Smooth muscle cell (in vitro differentiated cells): ENCODE measurements around the gene LORICRIN. TPM values are rescaled to one million over a fixed set of nuclear protein-coding genes. Genes with fewer than 3 reads are reported as not detected.

Experiments used
- DNase-seq: peaks from one replicate; lab custom pipeline; 2025; ENCODE audit not compliant: unreplicated experiment; lab: John Stamatoyannopoulos, UW
- H2AFZ ChIP-seq: fragments of 200-600 bp; sonication (generic); 2 replicates; pipeline ENCODE4 v1.6.0; 2016; ENCODE audit warnings: antibody characterized with exemption, low read depth, mild to moderate bottlenecking
- H3F3A ChIP-seq: fragments of 200-600 bp; sonication (generic); 2 replicates; pipeline ENCODE4 v1.6.0; 2017; ENCODE audit warnings: antibody characterized with exemption, low read depth
- H3K27ac ChIP-seq: fragments of 200-600 bp; sonication (generic); 2 replicates; pipeline ENCODE4 v1.5.1; 2016; ENCODE audit warnings: low read depth, mild to moderate bottlenecking
- H3K27me3 ChIP-seq: fragments of 200-600 bp; sonication (generic); 2 replicates; pipeline ENCODE4 v1.6.1; 2016; ENCODE audit warnings: low read depth, mild to moderate bottlenecking
- H3K36me3 ChIP-seq: fragments of 200-600 bp; sonication (generic); 2 replicates; pipeline ENCODE4 v1.5.1; 2016; ENCODE audit warnings: low read depth
- H3K4me1 ChIP-seq: fragments of 200-600 bp; sonication (generic); 2 replicates; pipeline ENCODE4 v1.5.1; 2016; ENCODE audit warnings: low read depth
- H3K4me2 ChIP-seq: fragments of 200-600 bp; sonication (generic); 2 replicates; pipeline ENCODE4 v1.6.0; 2016; ENCODE audit warnings: mild to moderate bottlenecking
- H3K4me3 ChIP-seq: fragments of 200-600 bp; sonication (generic); 2 replicates; pipeline ENCODE4 v1.5.1; 2016; ENCODE audit warnings: mild to moderate bottlenecking
- H3K79me2 ChIP-seq: fragments of 200-600 bp; sonication (generic); 2 replicates; pipeline ENCODE4 v1.6.0; 2016; ENCODE audit warnings: low read depth, mild to moderate bottlenecking
- H3K9ac ChIP-seq: fragments of 200-600 bp; sonication (generic); 2 replicates; pipeline ENCODE4 v1.6.0; 2016; ENCODE audit warnings: low read depth
- H3K9me3 ChIP-seq: fragments of 200-600 bp; sonication (generic); replicated peaks from 2 replicates; pipeline ENCODE4 v1.5.1; 2016; ENCODE audit warnings: low read depth
- H4K20me1 ChIP-seq: fragments of 200-600 bp; sonication (generic); 2 replicates; pipeline ENCODE4 v1.6.0; 2016; ENCODE audit warnings: low read depth
- WGBS: methylation state at CpG from one replicate; pipeline ENCODE4 v1.1.7; 2016; ENCODE audit warnings: low lambda C conversion rate; 5-methylcytosine and 5-hydroxymethylcytosine counted together
- polyA plus RNA-seq: library from polyadenylated mRNA; unstranded; fragments of >200 nt; fragmentation: Nextera tagmentation; extraction: Ambion mirVana; gene quantifications from 2 replicates; pipeline ENCODE4 v1.2.1, GENCODE V29; 2016
- total RNA-seq: library from RNA; depleted of rRNA; stranded (reverse); fragments of >200 nt; gene quantifications from 2 replicates; pipeline ENCODE4 v1.2.3, GENCODE V29; 2014
- TF ChIP-seq, protein P1 (sequence below): fragments of 200-600 bp; sonication (generic); IDR thresholded peaks from 2 replicates; pipeline ENCODE4 v1.5.1; 2017; ENCODE audit warnings: borderline replicate concordance, mild to moderate bottlenecking, antibody characterized with exemption; ENCODE audit not compliant: insufficient read depth, poor library complexity, severe bottlenecking

LORICRIN gene
- total and polyA plus RNA-seq, 2 experiments from 2014 or later: not detected

DNA sequence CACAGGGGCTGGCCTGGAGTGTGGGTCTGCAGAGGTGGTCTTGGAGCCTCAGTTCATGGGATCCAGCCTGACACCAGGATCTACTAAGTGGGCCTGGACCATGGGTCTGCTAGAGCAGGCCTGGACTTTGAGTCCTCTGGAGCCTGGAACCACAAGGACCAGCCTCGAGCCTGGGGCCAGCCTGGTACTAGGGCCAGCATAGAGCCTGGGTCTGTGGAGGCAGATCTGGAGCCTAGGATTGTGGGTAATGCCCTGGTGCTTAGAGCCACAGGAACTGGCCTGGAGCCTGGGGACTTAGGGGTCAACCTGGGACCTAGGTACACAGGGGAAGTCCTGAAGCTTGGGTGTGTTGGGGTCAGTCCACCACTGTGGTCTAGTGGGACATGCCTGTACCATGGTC lies 12.7 kb downstream of the LORICRIN start:
- H3K9ac ChIP-seq: no peak overlapping the region
- WGBS: 54% methylated on average over 1 of the region's 1 CpG
- TF ChIP-seq, protein P1, sequence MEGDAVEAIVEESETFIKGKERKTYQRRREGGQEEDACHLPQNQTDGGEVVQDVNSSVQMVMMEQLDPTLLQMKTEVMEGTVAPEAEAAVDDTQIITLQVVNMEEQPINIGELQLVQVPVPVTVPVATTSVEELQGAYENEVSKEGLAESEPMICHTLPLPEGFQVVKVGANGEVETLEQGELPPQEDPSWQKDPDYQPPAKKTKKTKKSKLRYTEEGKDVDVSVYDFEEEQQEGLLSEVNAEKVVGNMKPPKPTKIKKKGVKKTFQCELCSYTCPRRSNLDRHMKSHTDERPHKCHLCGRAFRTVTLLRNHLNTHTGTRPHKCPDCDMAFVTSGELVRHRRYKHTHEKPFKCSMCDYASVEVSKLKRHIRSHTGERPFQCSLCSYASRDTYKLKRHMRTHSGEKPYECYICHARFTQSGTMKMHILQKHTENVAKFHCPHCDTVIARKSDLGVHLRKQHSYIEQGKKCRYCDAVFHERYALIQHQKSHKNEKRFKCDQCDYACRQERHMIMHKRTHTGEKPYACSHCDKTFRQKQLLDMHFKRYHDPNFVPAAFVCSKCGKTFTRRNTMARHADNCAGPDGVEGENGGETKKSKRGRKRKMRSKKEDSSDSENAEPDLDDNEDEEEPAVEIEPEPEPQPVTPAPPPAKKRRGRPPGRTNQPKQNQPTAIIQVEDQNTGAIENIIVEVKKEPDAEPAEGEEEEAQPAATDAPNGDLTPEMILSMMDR: no peak
- no peaks in the 10 kb centered on the region for H3K79me2 ChIP-seq
- H3K4me1 ChIP-seq: no peaks in the 10 kb centered on the region
- H3K27me3 ChIP-seq: no peaks in the 10 kb centered on the region
- H3K9me3 ChIP-seq: no peaks in the 10 kb centered on the region
- no peaks in the 10 kb centered on the region for H3K36me3 ChIP-seq
- no peak overlapping the region for H3K4me3 ChIP-seq
- no peak overlapping the region for H3K4me2 ChIP-seq
- H3K27ac ChIP-seq: no peak overlapping the region
- no peak overlapping the region for H2AFZ ChIP-seq
- H3F3A ChIP-seq: no peaks in the 10 kb centered on the region
- no peak for DNase-seq
- no peaks in the 10 kb centered on the region for H4K20me1 ChIP-seq

DNA sequence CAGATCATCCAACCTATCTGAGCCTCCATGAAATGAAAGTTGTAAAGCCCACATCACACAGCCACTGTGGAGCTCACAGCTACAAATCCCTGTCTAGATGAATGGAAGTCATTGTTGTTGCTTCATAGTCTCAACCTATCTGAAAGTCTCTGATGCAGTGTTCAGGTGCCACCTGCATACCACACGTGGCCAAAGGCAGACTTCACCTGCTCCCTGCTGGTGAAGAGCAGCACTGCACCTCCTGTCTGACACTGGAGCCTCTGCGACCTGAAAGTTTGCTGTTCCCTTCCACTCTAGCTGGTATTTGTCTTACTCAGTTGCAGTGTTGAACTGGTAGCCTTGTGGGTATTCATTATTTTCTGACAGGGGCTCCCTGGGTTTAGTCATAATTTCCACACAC lies 18.4 kb downstream of the LORICRIN start:
- Histone ChIP-seq H4K20me1 (no peaks in the 10 kb centered on the region), H3K36me3 (no peaks in the 10 kb centered on the region), H3K4me2 (no peak overlapping the region), H3F3A (no peaks in the 10 kb centered on the region), H2AFZ (no peak overlapping the region), H3K27me3 (no peaks in the 10 kb centered on the region), H3K9ac (no peak overlapping the region), H3K9me3 (no peaks in the 10 kb centered on the region), H3K4me3 (no peak overlapping the region), H3K4me1 (no peaks in the 10 kb centered on the region), H3K27ac (no peak overlapping the region), H3K79me2 (no peaks in the 10 kb centered on the region)
- TF ChIP-seq, protein P1: no peak
- no peak for DNase-seq
- 28% methylated on average over 2 of the region's 2 CpGs for WGBS

DNA sequence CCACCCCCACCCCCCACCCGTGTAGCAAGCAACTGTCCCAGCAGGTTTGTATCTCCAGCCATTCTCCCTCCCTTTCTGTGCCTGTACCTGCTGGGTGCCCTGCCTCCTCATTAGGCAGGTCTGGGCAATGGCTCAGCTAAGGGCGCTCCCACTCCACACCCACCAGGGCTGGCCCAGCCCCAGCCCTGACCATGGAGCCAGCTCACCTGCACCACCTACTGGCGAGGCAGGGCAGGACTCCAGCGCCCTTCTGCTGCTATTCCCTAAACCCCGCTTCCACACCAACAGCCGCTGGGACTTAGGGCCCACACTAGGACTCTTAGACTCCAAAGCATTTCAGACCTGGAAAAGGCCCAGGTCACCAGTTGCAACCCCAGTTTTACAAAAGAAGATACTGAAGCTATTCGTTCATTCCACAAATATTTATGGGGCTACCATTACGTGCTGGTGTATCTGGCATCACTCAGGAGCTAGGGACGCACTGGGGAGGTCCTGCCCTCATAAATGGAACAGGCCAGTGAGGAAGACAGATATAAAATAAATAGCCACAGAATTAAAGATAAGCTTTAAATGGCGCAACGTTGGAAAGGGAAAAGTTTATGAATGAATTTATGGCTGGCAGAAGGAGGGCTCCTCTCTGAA lies 29.3 kb downstream of the LORICRIN start:
- Histone ChIP-seq H3K9ac (no peak overlapping the region), H3K4me3 (no peak overlapping the region), H2AFZ (no peak overlapping the region), H4K20me1 (no peaks in the 10 kb centered on the region), H3K4me1 (no peaks in the 10 kb centered on the region), H3K27ac (no peak overlapping the region), H3K9me3 (peaks cover 7% of the 10 kb centered on the region), H3K27me3 (no peaks in the 10 kb centered on the region), H3K36me3 (no peaks in the 10 kb centered on the region), H3K4me2 (no peak overlapping the region), H3K79me2 (no peaks in the 10 kb centered on the region), H3F3A (no peaks in the 10 kb centered on the region)
- WGBS: 58% methylated on average over 10 of the region's 11 CpGs
- TF ChIP-seq, protein P1: no peak
- no peak for DNase-seq

DNA sequence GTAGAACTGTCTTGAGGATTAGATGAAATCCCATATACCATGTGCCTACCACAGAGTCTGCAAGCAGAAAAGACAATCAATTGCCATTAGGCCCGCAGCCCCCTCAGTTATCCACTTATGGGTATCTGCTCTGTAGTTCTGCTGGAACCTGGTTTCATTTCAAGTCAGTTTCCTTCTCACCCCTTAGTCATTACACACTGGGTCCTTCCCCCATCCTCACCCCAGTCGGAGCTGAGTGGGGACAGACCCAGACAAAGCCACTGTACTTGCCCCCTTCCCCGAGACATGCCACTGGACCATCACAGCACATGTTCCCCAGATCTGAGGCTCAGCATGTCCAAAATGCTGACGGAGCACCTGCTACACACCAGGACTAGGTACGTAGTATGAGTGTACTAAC lies 32.0 kb downstream of the LORICRIN start:
- Histone ChIP-seq H3F3A (no peaks in the 10 kb centered on the region), H3K27ac (no peak overlapping the region), H4K20me1 (no peaks in the 10 kb centered on the region), H3K27me3 (no peaks in the 10 kb centered on the region), H3K9me3 (no peaks in the 10 kb centered on the region), H3K4me1 (no peaks in the 10 kb centered on the region), H3K4me2 (no peak overlapping the region), H2AFZ (no peak overlapping the region), H3K9ac (no peak overlapping the region), H3K4me3 (no peak overlapping the region), H3K79me2 (no peaks in the 10 kb centered on the region), H3K36me3 (no peaks in the 10 kb centered on the region)
- no peak for DNase-seq
- TF ChIP-seq, protein P1: no peak
- 74% methylated on average over 5 of the region's 5 CpGs for WGBS
